GM12801 (cell line): ENCODE results near the gene KIAA1191.

ENCODE experiments used
- TF ChIP-seq, protein P1 (sequence below): IDR thresholded peaks from one replicate; pipeline ENCODE4 v1.5.1; 2011; ENCODE audit warnings: control low read depth; ENCODE audit not compliant: insufficient read length; ENCODE audit errors: extremely low read depth

The KIAA1191 gene, protein sequence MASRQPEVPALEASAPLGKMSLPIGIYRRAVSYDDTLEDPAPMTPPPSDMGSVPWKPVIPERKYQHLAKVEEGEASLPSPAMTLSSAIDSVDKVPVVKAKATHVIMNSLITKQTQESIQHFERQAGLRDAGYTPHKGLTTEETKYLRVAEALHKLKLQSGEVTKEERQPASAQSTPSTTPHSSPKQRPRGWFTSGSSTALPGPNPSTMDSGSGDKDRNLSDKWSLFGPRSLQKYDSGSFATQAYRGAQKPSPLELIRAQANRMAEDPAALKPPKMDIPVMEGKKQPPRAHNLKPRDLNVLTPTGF

DNA sequence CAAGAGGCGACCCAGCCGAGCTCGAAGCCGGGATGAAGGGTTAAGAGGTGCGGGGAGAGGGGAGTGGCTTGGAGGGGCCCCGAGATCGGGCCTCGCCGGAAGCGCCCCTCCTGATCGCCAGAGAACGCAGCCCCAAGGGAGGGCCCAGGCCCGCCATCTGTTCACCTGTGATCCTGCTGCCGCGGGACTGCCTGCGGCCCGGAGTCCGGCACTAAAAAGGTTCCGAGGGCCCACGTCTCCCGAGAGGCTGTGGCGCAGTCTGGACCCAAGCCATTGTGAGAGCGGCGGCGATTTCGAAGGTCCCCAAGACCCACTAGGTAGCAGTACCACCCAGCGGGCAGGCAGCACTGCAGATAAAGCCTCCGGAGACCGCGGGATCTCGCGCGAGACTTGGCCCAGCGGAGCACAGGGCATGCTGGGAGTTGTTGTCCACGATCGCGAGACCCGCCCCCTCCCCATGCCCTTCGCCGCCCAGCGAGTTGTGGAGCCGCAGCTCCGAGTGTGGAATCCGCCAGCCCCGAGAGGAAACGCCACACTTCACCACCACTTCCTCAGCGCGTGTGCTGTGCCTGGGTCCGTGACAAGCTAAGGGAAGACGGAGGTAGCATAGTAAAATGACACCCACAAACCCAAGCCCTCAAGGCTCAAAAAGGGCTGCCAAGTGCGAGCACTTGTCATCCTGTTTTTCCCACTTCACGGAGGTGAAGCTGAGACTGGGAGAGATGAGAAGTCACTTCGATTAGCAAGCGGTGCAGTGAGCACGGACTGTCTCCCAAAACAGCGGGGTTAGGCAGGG, at the start of gene KIAA1191:
Gene KIAA1191, minus strand, starts transcription at position 328 of the 796 bp plus-strand sequence. CDS start 2,256 bp downstream, outside the sequence.
- TF ChIP-seq, protein P1, sequence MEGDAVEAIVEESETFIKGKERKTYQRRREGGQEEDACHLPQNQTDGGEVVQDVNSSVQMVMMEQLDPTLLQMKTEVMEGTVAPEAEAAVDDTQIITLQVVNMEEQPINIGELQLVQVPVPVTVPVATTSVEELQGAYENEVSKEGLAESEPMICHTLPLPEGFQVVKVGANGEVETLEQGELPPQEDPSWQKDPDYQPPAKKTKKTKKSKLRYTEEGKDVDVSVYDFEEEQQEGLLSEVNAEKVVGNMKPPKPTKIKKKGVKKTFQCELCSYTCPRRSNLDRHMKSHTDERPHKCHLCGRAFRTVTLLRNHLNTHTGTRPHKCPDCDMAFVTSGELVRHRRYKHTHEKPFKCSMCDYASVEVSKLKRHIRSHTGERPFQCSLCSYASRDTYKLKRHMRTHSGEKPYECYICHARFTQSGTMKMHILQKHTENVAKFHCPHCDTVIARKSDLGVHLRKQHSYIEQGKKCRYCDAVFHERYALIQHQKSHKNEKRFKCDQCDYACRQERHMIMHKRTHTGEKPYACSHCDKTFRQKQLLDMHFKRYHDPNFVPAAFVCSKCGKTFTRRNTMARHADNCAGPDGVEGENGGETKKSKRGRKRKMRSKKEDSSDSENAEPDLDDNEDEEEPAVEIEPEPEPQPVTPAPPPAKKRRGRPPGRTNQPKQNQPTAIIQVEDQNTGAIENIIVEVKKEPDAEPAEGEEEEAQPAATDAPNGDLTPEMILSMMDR, result no peak

DNA sequence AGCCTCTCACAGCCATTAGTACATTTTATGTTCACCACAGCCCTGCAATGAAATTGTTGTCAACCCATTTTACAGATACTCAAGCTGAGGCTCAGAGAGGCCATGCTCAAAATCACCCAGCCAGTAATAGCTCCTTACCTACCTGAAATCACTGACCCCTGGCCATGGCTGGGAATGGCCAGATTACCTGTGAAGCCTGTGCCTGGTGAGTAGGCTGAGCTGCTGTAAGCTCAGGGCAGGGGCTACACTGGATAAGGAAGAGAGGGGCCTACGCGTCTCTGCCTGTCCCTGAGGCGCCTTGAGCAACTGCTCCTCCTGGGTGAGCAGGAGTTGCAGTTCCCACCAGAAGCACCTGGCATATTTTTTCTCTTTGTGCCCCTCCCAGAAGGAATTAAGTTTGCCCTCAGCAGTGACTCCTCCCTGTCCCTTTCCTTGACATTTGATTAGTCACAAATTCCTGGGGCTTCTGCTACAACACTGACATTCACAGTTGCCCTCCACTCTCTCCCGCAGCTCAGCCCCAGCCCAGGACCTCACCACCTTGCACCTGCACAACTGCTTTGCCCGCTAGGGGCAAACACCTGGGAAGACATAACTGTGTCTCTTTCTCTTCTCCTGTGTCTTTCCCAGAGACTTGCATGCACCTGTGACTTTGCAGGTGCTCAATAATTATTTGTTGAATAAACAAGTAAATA, 49.1 kb upstream of the KIAA1191 start:
- TF ChIP-seq, protein P1, result no peak

DNA sequence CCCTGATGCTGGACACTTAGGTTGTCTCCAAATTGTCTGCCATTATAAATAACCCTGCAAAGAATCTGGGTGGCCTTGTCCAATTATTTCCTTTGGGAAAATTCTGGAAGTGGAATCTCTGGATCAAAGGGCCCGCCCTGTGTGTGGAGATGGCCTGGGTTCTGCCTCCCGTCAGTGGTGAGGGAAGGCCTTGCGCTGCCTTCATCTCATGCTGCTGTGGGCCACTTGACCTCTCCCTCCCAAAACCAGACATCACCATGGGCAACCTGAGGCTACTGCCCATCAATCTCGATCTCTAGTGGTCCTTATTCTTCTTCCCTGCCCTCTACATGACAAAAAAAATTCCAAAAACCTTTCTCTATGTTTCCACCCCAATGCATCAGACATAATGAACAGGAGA, 48.2 kb upstream of the KIAA1191 start:
- TF ChIP-seq, protein P1, result no peak

DNA sequence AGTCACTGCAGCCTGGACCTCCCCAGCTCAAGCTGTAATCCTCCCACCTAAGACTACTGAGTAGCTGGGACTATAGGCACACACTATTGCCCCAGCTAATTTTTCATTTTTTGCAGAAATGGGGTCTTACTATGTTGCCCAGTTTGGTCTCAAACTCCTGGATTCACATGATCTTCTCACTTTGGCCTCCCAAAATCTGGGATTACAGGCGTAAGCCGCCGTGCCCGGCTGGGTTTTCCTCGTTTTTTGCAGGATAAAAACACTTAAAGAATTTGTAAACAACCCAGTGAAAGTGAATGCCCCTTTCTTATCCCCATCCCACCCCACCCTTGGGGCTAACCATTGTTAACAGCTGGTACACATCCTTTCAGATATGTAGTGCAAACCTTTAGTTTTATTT, 47.0 kb upstream of the KIAA1191 start:
- TF ChIP-seq, protein P1, result no peak

DNA sequence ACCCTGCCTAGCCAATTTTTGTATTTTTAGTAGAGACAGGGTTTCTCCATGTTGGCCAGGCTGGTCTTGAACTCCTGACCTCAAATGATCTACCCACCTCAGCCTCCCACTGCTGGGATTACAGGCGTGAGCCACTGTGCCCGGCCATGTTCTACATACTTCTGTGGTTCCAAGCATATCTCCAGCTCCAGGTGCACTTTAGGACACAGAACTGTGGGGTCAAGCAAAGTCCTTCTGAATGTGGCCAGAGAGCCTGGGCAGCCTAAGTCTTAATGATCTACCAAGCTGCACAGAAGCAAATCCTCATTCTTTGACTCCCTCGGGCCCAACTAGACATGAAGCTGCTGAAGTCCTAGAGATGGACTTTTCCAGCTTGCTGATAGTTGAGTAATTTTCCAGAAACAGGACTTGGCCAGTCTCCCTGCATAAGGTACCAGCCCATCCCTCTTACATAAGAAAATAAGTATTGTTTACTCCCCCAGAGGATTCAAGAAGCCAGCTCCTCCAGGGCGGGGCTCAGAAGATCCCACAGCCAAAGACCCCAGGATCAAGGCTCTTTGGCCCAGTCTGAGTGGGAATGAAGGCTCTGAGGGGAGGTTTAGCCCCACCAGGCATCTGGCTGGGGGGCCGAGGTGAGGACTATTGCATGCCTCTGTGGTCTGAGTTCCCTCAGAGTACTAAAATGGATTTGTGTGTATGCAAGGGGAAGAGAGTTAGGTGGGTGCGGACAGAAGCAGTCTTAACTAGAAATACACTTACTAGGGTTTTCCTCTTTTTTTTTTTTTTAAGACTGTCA, 46.1 kb upstream of the KIAA1191 start:
- TF ChIP-seq, protein P1, result no peak

DNA sequence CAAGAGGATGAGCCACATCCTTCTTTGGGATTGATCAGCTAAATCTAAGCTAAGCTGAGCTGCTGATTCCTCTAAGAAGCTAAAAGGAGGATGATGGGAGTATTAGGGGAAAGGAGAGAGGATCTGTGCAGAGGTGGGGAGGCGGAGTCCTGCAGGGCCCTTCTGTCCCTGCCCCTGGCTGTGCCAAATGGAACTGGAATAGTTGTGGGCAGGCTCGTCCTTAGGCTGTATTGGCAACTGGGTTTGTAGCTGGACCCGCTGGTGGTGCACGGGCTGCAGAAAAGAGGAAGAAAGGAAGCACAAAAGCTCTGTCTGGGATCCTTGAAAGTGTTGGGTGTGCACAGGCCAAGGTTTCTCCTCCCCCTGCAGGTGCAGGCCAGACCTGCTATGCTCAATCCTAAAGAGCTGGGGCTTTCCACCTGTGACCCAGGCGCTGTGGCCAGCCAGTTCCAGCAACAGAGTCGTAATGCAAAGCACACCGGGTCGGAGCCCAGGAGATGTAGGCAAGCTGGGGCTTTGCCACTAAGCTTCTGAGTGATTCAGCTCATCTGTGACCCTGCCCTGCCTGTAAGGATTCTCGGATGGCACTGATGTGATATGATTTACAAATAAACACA, 45.0 kb upstream of the KIAA1191 start:
- TF ChIP-seq, protein P1, result no peak
